ENCODE data around the gene PTPRD. TPM values are rescaled to one million over a fixed set of nuclear protein-coding genes. Genes with fewer than 3 reads are reported as not detected.

The PTPRD gene
- total RNA-seq, 1 experiment from 2014 or later = not detected

DNA sequence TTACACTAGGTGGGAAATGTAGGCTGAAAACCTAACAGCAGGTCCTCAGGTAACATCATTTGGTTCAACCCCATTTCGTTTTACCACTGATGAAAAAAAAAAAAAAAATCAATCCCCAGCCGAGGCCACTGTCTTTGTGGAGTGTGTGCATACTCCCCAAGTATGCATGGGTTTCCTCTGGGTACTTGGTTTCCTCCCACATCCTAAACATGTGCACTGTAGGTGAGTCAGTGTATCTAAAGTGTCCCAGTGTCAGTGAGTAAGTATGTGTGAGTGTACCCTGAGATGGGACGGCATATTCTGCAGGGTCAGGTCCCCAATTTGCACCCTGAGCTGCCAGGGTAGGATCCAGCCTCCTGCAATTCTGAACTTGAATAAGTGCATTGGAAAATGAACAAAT is 1846.7 kb downstream of the PTPRD start:
- BruUV-seq (replicated peaks) = no TSS peak
- no peaks in the 10 kb centered on the region for H3K4me1 ChIP-seq (ENCODE audit: insufficient read depth, low read length, poor library complexity, severe bottlenecking)
- CTCF ChIA-PET = no interaction called here

DNA sequence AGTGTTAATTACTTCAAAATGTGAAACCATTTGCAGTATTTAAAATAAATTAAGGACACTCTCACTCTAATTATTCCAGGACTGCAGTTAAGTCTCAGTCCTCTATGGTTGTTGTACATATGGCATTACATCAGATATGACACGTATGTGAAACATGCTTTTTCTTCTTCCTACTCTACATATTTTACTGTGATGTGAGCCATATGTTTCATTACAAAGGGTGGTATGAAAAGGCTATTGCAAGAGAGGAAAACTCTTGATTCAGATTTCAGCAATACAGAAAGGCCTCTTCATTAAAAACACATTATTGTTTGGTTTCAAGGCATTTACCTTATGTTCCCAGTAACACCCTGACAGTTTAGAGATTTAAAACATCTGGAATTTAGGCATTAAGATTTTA is 1848.8 kb downstream of the PTPRD start:
- intact Hi-C loops (cut with micrococcal nuclease; ENCODE audit: unreplicated experiment) = no loop called here
- no peaks in the 10 kb centered on the region for H3K36me3 ChIP-seq (ENCODE audit: insufficient read depth, low read length, poor library complexity, severe bottlenecking)
- no TSS peak for BruUV-seq (replicated peaks)
- ChIA-PET POLR2A (ENCODE audit: low non-redundant PET) (no interaction called here), CTCF (no interaction called here)
- peaks cover 11% of the 10 kb centered on the region for H3K27me3 ChIP-seq (replicated peaks; ENCODE audit: insufficient read depth, low read depth, low read length, poor library complexity)
- no peak for TF ChIP-seq EZH2 (IDR thresholded peaks at IDR 0.05; ENCODE audit: borderline replicate concordance, low read depth, low read length, poor library complexity, severe bottlenecking)
- no peak for TF ChIP-seq CTCF (conservative IDR thresholded peaks at IDR 0.05; ENCODE audit: low read depth, low read length)
- no peak overlapping the region for H3K27ac ChIP-seq (ENCODE audit: low read depth, low read length, poor library complexity, severe bottlenecking)
- no peaks in the 10 kb centered on the region for H3K9me3 ChIP-seq (ENCODE audit: low read depth, low read length, poor library complexity, severe bottlenecking)
- DNase-seq (ENCODE audit: low spot score) = no peak
- no peaks in the 10 kb centered on the region for H3K4me1 ChIP-seq (ENCODE audit: insufficient read depth, low read length, poor library complexity, severe bottlenecking)
- H3K4me3 ChIP-seq (ENCODE audit: low read depth, low read length, poor library complexity, severe bottlenecking) = no peak overlapping the region

More for the DNA sequence above, 1846.7 kb downstream of the PTPRD start:
- no peak overlapping the region for H3K27ac ChIP-seq (ENCODE audit: low read depth, low read length, poor library complexity, severe bottlenecking)
- TF ChIP-seq CTCF (conservative IDR thresholded peaks at IDR 0.05; ENCODE audit: low read depth, low read length) = no peak
- no peak for TF ChIP-seq EZH2 (IDR thresholded peaks at IDR 0.05; ENCODE audit: borderline replicate concordance, low read depth, low read length, poor library complexity, severe bottlenecking)
- POLR2A ChIA-PET (ENCODE audit: low non-redundant PET) = no interaction called here
- H3K9me3 ChIP-seq (ENCODE audit: low read depth, low read length, poor library complexity, severe bottlenecking) = no peaks in the 10 kb centered on the region
- no peaks in the 10 kb centered on the region for H3K36me3 ChIP-seq (ENCODE audit: insufficient read depth, low read length, poor library complexity, severe bottlenecking)
- intact Hi-C loops (cut with micrococcal nuclease; ENCODE audit: unreplicated experiment) = no loop called here
- no peak overlapping the region for H3K4me3 ChIP-seq (ENCODE audit: low read depth, low read length, poor library complexity, severe bottlenecking)
- peaks cover 10% of the 10 kb centered on the region for H3K27me3 ChIP-seq (replicated peaks; ENCODE audit: insufficient read depth, low read depth, low read length, poor library complexity)
- no peak for DNase-seq (ENCODE audit: low spot score)

DNA sequence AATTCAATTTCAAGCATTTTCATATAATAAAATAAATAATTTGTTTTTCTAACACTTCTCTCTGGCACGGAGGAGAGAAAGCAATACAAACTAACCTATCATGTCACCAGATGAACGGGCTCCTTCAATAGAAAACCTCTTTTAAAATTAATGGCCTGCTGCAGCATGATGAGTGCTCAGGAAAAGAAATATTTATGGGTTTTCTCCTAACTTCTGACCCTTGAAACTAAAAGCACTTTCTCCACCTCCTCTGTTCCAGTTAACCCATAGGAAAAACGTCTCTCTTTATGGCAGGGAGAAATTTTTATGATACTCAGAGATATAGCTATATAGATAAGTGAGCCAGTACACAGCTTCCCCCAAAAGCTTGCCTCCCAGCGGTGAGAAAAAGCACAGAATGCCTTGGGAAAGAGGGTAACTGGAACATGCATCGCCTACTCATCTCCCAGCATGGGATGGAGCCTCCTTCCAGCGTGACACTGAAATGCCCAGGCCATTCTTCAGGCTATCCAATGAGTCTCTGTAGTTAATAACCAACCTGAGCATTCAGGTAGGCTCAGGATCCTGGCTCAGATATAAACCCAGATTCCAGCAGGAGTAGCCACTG is 1850.2 kb downstream of the PTPRD start:
- no peaks in the 10 kb centered on the region for H3K4me1 ChIP-seq (ENCODE audit: insufficient read depth, low read length, poor library complexity, severe bottlenecking)
- no peak for TF ChIP-seq EZH2 (IDR thresholded peaks at IDR 0.05; ENCODE audit: borderline replicate concordance, low read depth, low read length, poor library complexity, severe bottlenecking)
- TF ChIP-seq CTCF (conservative IDR thresholded peaks at IDR 0.05; ENCODE audit: low read depth, low read length) = no peak
- no peak overlapping the region for H3K27ac ChIP-seq (ENCODE audit: low read depth, low read length, poor library complexity, severe bottlenecking)
- intact Hi-C loops (cut with micrococcal nuclease; ENCODE audit: unreplicated experiment) = no loop called here
- no peak overlapping the region for H3K4me3 ChIP-seq (ENCODE audit: low read depth, low read length, poor library complexity, severe bottlenecking)
- ChIA-PET POLR2A (ENCODE audit: low non-redundant PET) (no interaction called here), CTCF (no interaction called here)
- H3K27me3 ChIP-seq (replicated peaks; ENCODE audit: insufficient read depth, low read depth, low read length, poor library complexity) = peaks cover 7% of the 10 kb centered on the region
- no TSS peak for BruUV-seq (replicated peaks)
- H3K36me3 ChIP-seq (ENCODE audit: insufficient read depth, low read length, poor library complexity, severe bottlenecking) = no peaks in the 10 kb centered on the region
- DNase-seq (ENCODE audit: low spot score) = no peak
- no peaks in the 10 kb centered on the region for H3K9me3 ChIP-seq (ENCODE audit: low read depth, low read length, poor library complexity, severe bottlenecking)
